OCI-LY7 (cell line): ENCODE data around the gene PCNX2. TPM values are rescaled to one million over a fixed set of nuclear protein-coding genes. Genes with fewer than 3 reads are reported as not detected.

Experiments
- BruUV-seq: library from RNA; stranded (reverse); fragments of 400-500 nt; replicated peaks from 2 replicates; lab custom pipeline; 2021; lab: Mats Ljungman, UMichigan
- CTCF ChIA-PET: fragments of 300-600 bp; sonication (Branson Sonifier 250); formaldehyde crosslinking; loops from one replicate; lab custom pipeline; 2022; ENCODE audit warnings: antibody characterized with exemption; ENCODE audit not compliant: unreplicated experiment; lab: Charles Lee
- POLR2A ChIA-PET: fragments of 300-600 bp; sonication (Branson Sonifier 250); formaldehyde crosslinking; loops from one replicate; lab custom pipeline; 2022; ENCODE audit warnings: antibody characterized with exemption; lab: Charles Lee
- DNase-seq: peaks from one replicate; pipeline ENCODE4 v3.0.0-alpha.2; 2015; ENCODE audit warnings: low spot score
- H2AFZ ChIP-seq: fragments of 200-600 bp; sonication (generic), shearing (Covaris generic); 2 replicates; pipeline ENCODE4 v1.6.1; 2014; ENCODE audit warnings: mild to moderate bottlenecking, antibody characterized with exemption, low read length, moderate library complexity
- H3K27ac ChIP-seq: fragments of 200-600 bp; sonication (generic); 2 replicates; pipeline ENCODE4 v1.5.1; 2014; ENCODE audit warnings: mixed run types, low read depth, mild to moderate bottlenecking, moderate library complexity, low read length, inconsistent platforms; ENCODE audit not compliant: poor library complexity, severe bottlenecking
- H3K36me3 ChIP-seq: fragments of 200-600 bp; sonication (generic); 2 replicates; pipeline ENCODE4 v1.6.1; 2014; ENCODE audit warnings: mild to moderate bottlenecking, antibody characterized with exemption, low read length, moderate library complexity, mixed read lengths; ENCODE audit not compliant: insufficient read depth
- H3K4me1 ChIP-seq: fragments of 200-600 bp; sonication (generic); 2 replicates; pipeline ENCODE4 v1.5.1; 2014; ENCODE audit warnings: mild to moderate bottlenecking, low read length; ENCODE audit not compliant: insufficient read depth, poor library complexity, severe bottlenecking
- H3K4me2 ChIP-seq: fragments of 200-600 bp; sonication (generic); 2 replicates; pipeline ENCODE4 v1.6.1; 2014; ENCODE audit warnings: mild to moderate bottlenecking, low read length
- H3K4me3 ChIP-seq: fragments of 200-600 bp; sonication (generic); 2 replicates; pipeline ENCODE4 v1.5.1; 2014; ENCODE audit warnings: mild to moderate bottlenecking, low read depth, low read length; ENCODE audit not compliant: poor library complexity, severe bottlenecking
- H3K79me2 ChIP-seq: fragments of 200-600 bp; sonication (generic); 2 replicates; pipeline ENCODE4 v1.6.1; 2016; ENCODE audit warnings: low read depth, mild to moderate bottlenecking, low read length, moderate library complexity, mixed read lengths; ENCODE audit not compliant: insufficient read depth
- H3K9me2 ChIP-seq: fragments of 200-600 bp; sonication (generic); 2 replicates; pipeline ENCODE4 v1.6.1; 2016; ENCODE audit warnings: mild to moderate bottlenecking, low read length, mixed read lengths; ENCODE audit not compliant: insufficient read depth
- H3K9me3 ChIP-seq: fragments of 200-600 bp; sonication (generic); 2 replicates; pipeline ENCODE4 v1.6.1; 2014; ENCODE audit warnings: mild to moderate bottlenecking, mixed run types, low read length, mixed read lengths
- H4K20me1 ChIP-seq: fragments of 200-600 bp; sonication (generic); 2 replicates; pipeline ENCODE4 v1.6.1; 2014; ENCODE audit warnings: mild to moderate bottlenecking, antibody characterized with exemption, low read length, moderate library complexity, mixed read lengths; ENCODE audit not compliant: insufficient read depth
- EZH2phosphoT487 ChIP-seq: fragments of 200-600 bp; sonication (generic); IDR thresholded peaks from 2 replicates; pipeline ENCODE4 v1.6.1; 2018; ENCODE audit warnings: low read depth, borderline replicate concordance, mild to moderate bottlenecking, mixed run types, antibody characterized with exemption, low read length, moderate library complexity, mixed read lengths
- intact Hi-C: fragments of 100-400 bp; cut with micrococcal nuclease; formaldehyde crosslinking; loops from one replicate; pipeline ENCODE4 v1.10.0; 2022; ENCODE audit not compliant: unreplicated experiment
- total RNA-seq, 2 experiments: library from RNA; depleted of rRNA in 1 of 2; stranded (reverse); fragments of >200 nt in 1 of 2; shearing (Covaris generic) in 1 of 2; gene quantifications; 2 replicates each; pipeline ENCODE4 v1.2.3, GENCODE V29; 2014 to 2022
- TF ChIP-seq, protein P1 (sequence below): fragments of 200-600 bp; sonication (generic); conservative IDR thresholded peaks from 2 replicates; pipeline ENCODE4 v1.5.1; 2014; ENCODE audit warnings: mild to moderate bottlenecking, antibody characterized with exemption, low read length, moderate library complexity, mixed read lengths

Gene PCNX2
- total RNA-seq, 2 experiments from 2014 or later, result 17.1 to 26.9 TPM

DNA sequence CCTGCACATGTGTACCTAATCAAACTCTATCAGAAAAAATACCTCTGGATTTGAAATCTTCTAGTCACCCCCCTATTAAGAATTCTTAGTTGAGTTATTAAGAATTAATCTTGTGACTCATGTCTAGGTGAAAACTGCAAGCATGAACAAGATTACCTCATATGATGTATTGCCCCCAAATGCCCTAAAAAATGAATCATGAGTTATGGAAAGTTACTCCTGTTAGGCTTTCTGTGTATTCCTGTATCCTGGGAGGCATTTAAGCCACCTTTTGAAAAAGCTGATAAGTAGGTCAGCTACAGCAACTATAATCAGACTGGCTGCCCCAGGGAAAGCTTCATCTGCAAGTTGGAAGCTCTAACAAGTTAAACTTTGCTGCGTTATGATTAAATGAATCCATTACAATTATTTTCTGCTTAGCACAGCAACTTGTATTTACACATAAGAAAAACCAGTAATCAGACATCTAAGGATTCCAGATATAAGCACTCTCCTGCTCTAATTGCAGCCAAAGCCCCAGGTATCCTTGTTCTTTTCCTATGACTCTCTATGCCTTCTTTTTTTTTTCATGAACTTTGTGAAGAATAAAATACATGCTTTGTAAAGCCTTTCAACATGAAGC, 197.5 kb downstream of the PCNX2 start:
- POLR2A ChIA-PET, result interaction anchor here (0.7 kb wide), 1 partner anchor 46 kb away, joined by 4 read pairs; no protein-coding TSS in a partner anchor
- Histone ChIP-seq H3K27ac (no peak overlapping the region), H3K79me2 (no peaks in the 10 kb centered on the region), H3K9me3 (no peaks in the 10 kb centered on the region), H3K4me3 (no peak overlapping the region), H3K4me2 (no peak overlapping the region), H2AFZ (no peak overlapping the region), H3K9me2 (no peaks in the 10 kb centered on the region), H4K20me1 (no peaks in the 10 kb centered on the region), H3K36me3 (peaks cover 5% of the 10 kb centered on the region; the same call in 1 of the 2 replicates), H3K4me1 (no peaks in the 10 kb centered on the region)
- CTCF ChIA-PET, result no interaction called here
- intact Hi-C loops, result no loop called here
- no TSS peak for BruUV-seq
- no peak for DNase-seq
- TF ChIP-seq, protein P1, sequence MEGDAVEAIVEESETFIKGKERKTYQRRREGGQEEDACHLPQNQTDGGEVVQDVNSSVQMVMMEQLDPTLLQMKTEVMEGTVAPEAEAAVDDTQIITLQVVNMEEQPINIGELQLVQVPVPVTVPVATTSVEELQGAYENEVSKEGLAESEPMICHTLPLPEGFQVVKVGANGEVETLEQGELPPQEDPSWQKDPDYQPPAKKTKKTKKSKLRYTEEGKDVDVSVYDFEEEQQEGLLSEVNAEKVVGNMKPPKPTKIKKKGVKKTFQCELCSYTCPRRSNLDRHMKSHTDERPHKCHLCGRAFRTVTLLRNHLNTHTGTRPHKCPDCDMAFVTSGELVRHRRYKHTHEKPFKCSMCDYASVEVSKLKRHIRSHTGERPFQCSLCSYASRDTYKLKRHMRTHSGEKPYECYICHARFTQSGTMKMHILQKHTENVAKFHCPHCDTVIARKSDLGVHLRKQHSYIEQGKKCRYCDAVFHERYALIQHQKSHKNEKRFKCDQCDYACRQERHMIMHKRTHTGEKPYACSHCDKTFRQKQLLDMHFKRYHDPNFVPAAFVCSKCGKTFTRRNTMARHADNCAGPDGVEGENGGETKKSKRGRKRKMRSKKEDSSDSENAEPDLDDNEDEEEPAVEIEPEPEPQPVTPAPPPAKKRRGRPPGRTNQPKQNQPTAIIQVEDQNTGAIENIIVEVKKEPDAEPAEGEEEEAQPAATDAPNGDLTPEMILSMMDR, result no peak
- no peak for TF ChIP-seq EZH2phosphoT487

DNA sequence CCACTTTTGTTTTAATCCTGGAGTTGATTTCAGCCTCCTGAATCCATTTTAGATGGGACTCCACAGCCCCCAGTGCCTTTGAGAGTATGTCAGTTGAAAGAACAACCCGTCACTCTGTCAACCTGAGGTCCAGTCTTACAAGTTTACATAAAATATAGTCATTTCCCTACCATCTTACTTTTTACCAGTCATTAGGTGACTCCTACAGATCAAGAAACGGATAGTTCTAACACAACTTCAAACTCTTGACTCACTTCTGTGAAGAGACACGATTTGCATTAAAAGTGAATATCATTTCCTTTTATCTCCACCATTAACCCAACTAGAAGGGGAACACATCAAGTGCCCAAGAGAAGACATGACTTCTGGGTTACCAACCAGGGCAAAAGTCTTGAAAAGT, 198.0 kb downstream of the PCNX2 start:
- H3K27ac ChIP-seq, result no peak overlapping the region
- DNase-seq, result no peak
- ChIA-PET POLR2A (interaction anchor here (0.7 kb wide), 1 partner anchor 47 kb away, joined by 4 read pairs; no protein-coding TSS in a partner anchor), CTCF (no interaction called here)
- no peaks in the 10 kb centered on the region for H3K79me2 ChIP-seq
- no peaks in the 10 kb centered on the region for H3K4me1 ChIP-seq
- no peaks in the 10 kb centered on the region for H3K9me2 ChIP-seq
- H3K9me3 ChIP-seq, result no peaks in the 10 kb centered on the region
- no peak overlapping the region for H2AFZ ChIP-seq
- peaks cover 5% of the 10 kb centered on the region; the same call in 1 of the 2 replicates for H3K36me3 ChIP-seq
- H4K20me1 ChIP-seq, result no peaks in the 10 kb centered on the region
- H3K4me3 ChIP-seq, result no peak overlapping the region
- no TSS peak for BruUV-seq
- TF ChIP-seq EZH2phosphoT487, result no peak
- TF ChIP-seq, protein P1, result no peak
- H3K4me2 ChIP-seq, result no peak overlapping the region
- intact Hi-C loops, result no loop called here

- H3K27ac ChIP-seq, result no peak overlapping the region
- DNase-seq, result no peak
- TF ChIP-seq, protein P1, result no peak
- TF ChIP-seq EZH2phosphoT487, result no peak
- CTCF ChIA-PET, result no interaction called here
- intact Hi-C loops, result no loop called here
- H4K20me1 ChIP-seq, result no peaks in the 10 kb centered on the region
- H3K4me3 ChIP-seq, result no peak overlapping the region
- BruUV-seq, result no TSS peak
- H3K4me2 ChIP-seq, result no peak overlapping the region
- no peaks in the 10 kb centered on the region for H3K9me2 ChIP-seq
- H3K36me3 ChIP-seq, result peaks cover 5% of the 10 kb centered on the region; the same call in 1 of the 2 replicates
- no peak overlapping the region for H2AFZ ChIP-seq
- no peaks in the 10 kb centered on the region for H3K4me1 ChIP-seq
- POLR2A ChIA-PET, result interaction anchor here (1.0 kb wide), 1 partner anchor 79 kb away, joined by 3 read pairs; no protein-coding TSS in a partner anchor
- H3K9me3 ChIP-seq, result no peaks in the 10 kb centered on the region
- no peaks in the 10 kb centered on the region for H3K79me2 ChIP-seq
These were observed 200.8 kb downstream of the PCNX2 start for GRCh38 chr1:233094691-233095090.
